ENCODE measurements around the gene SLC26A6. TPM values are rescaled to one million over a fixed set of nuclear protein-coding genes. Genes with fewer than 3 reads are reported as not detected.

SLC26A6 gene
- total and polyA plus RNA-seq, 2 of the 13 experiments (the other 11 are each of a cell fraction or from before 2014, with no cell fraction given): 40.7 to 184 TPM

DNA sequence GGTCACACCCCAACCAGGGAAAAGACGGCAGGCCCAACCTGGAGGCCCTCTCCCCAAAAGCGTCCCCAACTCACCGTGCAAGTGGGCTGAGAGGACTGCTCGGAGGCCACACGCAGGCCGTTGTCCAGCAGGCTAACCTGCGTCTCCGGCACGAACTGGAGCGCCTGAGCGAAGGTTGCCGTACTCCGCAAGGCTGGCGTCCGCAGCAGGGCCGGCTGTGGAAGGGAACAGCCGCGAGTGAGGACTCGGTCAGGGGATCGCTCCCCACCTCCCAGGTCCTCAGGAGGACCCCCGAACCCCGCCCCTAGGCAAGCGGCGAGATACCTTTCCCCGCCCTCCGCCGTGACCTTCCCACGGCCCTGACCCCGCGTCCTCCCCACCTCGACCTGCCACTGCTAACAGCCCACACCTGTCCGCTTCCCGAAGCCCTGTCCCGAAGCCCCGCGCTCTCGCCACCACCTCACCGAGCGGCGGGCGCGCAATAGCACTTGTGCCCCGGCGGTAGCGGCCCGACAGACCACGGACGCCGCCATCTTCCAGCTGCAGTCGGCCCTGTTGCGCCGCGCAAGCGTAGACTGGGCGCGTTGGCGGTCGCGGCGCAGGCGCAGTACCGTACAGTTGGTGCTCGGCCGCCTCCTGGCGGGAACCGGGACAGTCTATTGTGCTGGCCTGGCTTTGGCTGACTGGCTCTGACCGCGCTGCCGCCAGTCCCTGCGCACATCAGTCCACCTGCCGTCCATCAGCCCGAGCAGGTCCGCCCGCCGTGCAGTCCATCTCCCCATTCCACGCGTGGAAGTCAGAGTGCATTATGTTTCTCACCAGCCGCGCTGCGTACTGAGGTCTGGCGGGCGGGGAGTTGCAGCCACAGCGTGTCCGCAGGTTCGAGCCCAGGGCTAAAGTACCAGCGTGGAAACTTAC lies 25.9 kb downstream of the SLC26A6 start, which contains the start of gene UQCRC1 (continued):
- TF ChIP-seq, protein P1, sequence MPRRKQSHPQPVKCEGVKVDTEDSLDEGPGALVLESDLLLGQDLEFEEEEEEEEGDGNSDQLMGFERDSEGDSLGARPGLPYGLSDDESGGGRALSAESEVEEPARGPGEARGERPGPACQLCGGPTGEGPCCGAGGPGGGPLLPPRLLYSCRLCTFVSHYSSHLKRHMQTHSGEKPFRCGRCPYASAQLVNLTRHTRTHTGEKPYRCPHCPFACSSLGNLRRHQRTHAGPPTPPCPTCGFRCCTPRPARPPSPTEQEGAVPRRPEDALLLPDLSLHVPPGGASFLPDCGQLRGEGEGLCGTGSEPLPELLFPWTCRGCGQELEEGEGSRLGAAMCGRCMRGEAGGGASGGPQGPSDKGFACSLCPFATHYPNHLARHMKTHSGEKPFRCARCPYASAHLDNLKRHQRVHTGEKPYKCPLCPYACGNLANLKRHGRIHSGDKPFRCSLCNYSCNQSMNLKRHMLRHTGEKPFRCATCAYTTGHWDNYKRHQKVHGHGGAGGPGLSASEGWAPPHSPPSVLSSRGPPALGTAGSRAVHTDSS (CRISPR knock-in tag; conservative IDR thresholded peaks at IDR 0.05): no peak
- TF ChIP-seq ZNF382 (CRISPR knock-in tag; IDR thresholded peaks at IDR 0.05; ENCODE audit: borderline replicate concordance) (no peak), ZSCAN21 (CRISPR knock-in tag; IDR thresholded peaks at IDR 0.05; ENCODE audit: borderline replicate concordance) (peak; percentile 91), HOXD1 (CRISPR knock-in tag; IDR thresholded peaks at IDR 0.05) (0 out of 2 replicates have a peak, but pooled peaks have one; percentile 37), ZNF773 (CRISPR knock-in tag; IDR thresholded peaks at IDR 0.05; ENCODE audit: borderline replicate concordance) (peak; percentile 81; the same call in 1 of the 2 replicates), ZNF563 (CRISPR knock-in tag; IDR thresholded peaks at IDR 0.05) (no peak; the same call in 1 of the 2 replicates), ZNF496 (CRISPR knock-in tag; IDR thresholded peaks at IDR 0.05; ENCODE audit: insufficient replicate concordance) (no peak), ZNF724P (CRISPR knock-in tag; IDR thresholded peaks at IDR 0.05; ENCODE audit: borderline replicate concordance) (peak; percentile 62; the same call in 1 of the 2 replicates), SOX5 (CRISPR knock-in tag; IDR thresholded peaks at IDR 0.05; ENCODE audit: borderline replicate concordance) (peak; percentile 43), HOXA9 (CRISPR knock-in tag; IDR thresholded peaks at IDR 0.05; ENCODE audit: borderline replicate concordance) (no peak; the same call in 1 of the 2 replicates), PRMT3 (CRISPR knock-in tag; IDR thresholded peaks at IDR 0.05; ENCODE audit: borderline replicate concordance, low read depth) (no peak), ZNF33A (CRISPR knock-in tag; IDR thresholded peaks at IDR 0.05; ENCODE audit: borderline replicate concordance) (peak; percentile 26; the same call in 1 of the 2 replicates)
- TF ChIP-seq, protein P2, sequence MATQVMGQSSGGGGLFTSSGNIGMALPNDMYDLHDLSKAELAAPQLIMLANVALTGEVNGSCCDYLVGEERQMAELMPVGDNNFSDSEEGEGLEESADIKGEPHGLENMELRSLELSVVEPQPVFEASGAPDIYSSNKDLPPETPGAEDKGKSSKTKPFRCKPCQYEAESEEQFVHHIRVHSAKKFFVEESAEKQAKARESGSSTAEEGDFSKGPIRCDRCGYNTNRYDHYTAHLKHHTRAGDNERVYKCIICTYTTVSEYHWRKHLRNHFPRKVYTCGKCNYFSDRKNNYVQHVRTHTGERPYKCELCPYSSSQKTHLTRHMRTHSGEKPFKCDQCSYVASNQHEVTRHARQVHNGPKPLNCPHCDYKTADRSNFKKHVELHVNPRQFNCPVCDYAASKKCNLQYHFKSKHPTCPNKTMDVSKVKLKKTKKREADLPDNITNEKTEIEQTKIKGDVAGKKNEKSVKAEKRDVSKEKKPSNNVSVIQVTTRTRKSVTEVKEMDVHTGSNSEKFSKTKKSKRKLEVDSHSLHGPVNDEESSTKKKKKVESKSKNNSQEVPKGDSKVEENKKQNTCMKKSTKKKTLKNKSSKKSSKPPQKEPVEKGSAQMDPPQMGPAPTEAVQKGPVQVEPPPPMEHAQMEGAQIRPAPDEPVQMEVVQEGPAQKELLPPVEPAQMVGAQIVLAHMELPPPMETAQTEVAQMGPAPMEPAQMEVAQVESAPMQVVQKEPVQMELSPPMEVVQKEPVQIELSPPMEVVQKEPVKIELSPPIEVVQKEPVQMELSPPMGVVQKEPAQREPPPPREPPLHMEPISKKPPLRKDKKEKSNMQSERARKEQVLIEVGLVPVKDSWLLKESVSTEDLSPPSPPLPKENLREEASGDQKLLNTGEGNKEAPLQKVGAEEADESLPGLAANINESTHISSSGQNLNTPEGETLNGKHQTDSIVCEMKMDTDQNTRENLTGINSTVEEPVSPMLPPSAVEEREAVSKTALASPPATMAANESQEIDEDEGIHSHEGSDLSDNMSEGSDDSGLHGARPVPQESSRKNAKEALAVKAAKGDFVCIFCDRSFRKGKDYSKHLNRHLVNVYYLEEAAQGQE (IDR thresholded peaks at IDR 0.05; ENCODE audit: borderline replicate concordance in 1 of 2, low read depth in 1 of 2, low read length in 2 of 2): no peak; a peak in 1 of 4 replicates
- TF ChIP-seq, protein P3, sequence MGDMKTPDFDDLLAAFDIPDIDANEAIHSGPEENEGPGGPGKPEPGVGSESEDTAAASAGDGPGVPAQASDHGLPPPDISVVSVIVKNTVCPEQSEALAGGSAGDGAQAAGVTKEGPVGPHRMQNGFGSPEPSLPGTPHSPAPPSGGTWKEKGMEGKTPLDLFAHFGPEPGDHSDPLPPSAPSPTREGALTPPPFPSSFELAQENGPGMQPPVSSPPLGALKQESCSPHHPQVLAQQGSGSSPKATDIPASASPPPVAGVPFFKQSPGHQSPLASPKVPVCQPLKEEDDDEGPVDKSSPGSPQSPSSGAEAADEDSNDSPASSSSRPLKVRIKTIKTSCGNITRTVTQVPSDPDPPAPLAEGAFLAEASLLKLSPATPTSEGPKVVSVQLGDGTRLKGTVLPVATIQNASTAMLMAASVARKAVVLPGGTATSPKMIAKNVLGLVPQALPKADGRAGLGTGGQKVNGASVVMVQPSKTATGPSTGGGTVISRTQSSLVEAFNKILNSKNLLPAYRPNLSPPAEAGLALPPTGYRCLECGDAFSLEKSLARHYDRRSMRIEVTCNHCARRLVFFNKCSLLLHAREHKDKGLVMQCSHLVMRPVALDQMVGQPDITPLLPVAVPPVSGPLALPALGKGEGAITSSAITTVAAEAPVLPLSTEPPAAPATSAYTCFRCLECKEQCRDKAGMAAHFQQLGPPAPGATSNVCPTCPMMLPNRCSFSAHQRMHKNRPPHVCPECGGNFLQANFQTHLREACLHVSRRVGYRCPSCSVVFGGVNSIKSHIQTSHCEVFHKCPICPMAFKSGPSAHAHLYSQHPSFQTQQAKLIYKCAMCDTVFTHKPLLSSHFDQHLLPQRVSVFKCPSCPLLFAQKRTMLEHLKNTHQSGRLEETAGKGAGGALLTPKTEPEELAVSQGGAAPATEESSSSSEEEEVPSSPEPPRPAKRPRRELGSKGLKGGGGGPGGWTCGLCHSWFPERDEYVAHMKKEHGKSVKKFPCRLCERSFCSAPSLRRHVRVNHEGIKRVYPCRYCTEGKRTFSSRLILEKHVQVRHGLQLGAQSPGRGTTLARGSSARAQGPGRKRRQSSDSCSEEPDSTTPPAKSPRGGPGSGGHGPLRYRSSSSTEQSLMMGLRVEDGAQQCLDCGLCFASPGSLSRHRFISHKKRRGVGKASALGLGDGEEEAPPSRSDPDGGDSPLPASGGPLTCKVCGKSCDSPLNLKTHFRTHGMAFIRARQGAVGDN (CRISPR knock-in tag; IDR thresholded peaks at IDR 0.05): peak; percentile 96
- TF ChIP-seq, protein P4, sequence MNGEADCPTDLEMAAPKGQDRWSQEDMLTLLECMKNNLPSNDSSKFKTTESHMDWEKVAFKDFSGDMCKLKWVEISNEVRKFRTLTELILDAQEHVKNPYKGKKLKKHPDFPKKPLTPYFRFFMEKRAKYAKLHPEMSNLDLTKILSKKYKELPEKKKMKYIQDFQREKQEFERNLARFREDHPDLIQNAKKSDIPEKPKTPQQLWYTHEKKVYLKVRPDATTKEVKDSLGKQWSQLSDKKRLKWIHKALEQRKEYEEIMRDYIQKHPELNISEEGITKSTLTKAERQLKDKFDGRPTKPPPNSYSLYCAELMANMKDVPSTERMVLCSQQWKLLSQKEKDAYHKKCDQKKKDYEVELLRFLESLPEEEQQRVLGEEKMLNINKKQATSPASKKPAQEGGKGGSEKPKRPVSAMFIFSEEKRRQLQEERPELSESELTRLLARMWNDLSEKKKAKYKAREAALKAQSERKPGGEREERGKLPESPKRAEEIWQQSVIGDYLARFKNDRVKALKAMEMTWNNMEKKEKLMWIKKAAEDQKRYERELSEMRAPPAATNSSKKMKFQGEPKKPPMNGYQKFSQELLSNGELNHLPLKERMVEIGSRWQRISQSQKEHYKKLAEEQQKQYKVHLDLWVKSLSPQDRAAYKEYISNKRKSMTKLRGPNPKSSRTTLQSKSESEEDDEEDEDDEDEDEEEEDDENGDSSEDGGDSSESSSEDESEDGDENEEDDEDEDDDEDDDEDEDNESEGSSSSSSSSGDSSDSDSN (CRISPR knock-in tag; IDR thresholded peaks at IDR 0.05): peak; percentile 81

Data from HepG2 (cell line).